Right renal cortex interstitium (tissue), 3 donors: ENCODE data around the gene SYCP2. TPM values are rescaled to one million over a fixed set of nuclear protein-coding genes. Genes with fewer than 3 reads are reported as not detected.
"Not testable (repeated sequence)": the region's sequence is repeated elsewhere in the genome, so short reads cannot be mapped to it uniquely, and the experiment has no call there.

Experiments
- DNase-seq, 3 donors: peaks; one replicate each; pipeline ENCODE4 v3.0.0-alpha.2; 2013; ENCODE audit warnings: low read depth in 3 of 3, low spot score in 2 of 3
- polyA plus RNA-seq, 3 donors: library from polyadenylated mRNA; unstranded; fragments of 120-200 nt; gene quantifications; one replicate each; pipeline ENCODE4 v1.2.1, GENCODE V29; 2013; ENCODE audit not compliant: insufficient read length in 3 of 3

Gene SYCP2
- polyA plus RNA-seq = 1 to 10 TPM; 4.9 to 6.9 (median 6.6) TPM

GRCh38 chr20:59933296-59933848 lies at the start of gene SYCP2:
Gene SYCP2, minus strand, starts transcription at chr20:59933637. Its CDS starts 11,224 bp downstream, at chr20:59922413.
- DNase-seq = no peak

DNA sequence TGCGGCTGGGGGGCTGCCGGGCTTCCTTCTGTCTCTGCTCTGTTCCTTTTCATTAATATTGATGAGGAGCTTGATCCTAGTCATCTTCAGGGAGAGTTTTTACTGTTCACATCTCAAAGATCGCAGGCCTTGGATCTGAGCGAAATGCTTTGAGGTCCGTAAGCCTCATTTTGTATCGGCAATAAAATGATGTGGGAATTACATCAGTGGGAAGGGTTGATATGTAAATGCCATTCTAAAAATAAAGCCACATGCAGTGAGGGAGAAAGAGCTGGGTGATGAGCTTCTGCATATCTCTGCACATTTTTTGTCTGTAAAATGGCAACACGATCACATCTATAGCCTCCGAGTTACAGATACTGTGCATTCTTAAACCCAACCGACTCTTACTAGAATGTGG lies 49.6 kb upstream of the SYCP2 start:
- no peak for DNase-seq

DNA sequence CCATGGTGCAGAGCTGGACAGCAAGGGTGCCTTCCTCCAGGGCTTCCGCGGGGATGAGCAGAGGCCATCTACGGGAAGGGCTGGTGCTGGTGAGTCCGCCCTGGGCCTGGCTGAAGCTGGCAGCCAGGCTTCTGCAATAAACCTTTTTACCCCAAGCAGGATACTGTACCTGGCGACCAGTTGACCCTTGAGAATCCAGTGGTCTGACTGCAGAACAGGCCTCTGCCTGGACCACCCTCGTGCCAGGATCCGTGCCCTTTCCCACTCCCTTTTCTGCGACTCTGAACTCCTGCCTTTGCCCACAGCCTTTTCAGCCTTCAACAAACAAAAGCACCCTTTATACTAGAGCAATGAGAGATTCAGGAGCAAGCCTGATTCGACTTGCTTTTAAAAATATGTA lies 43.6 kb upstream of the SYCP2 start:
- no peak for DNase-seq

GRCh38 chr20:59976156-59976782 lies 42.8 kb upstream of the SYCP2 start:
- peak in 2 of 3 donors; percentile 32 to 51 for DNase-seq

GRCh38 chr20:59972037-59972801 lies 38.8 kb upstream of the SYCP2 start:
- no peak for DNase-seq

DNA sequence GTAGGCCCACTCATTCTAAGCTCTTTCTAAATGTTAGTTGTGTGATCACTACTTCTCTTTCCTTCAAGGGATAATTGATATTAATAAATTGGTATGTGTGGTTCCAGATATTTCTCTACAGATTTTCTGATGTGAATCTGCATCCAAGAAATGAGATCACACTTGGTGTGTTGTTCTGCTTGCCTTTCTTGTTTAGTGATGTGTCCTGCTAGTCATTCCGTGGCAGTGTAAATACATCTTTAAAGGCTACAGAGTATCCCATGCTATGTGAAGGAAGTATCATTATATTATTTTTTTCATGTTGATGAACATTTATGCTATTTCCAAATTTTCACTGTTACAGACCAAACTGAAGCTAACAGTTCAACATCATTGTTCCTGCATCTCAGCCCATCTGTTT lies 38.0 kb upstream of the SYCP2 start:
- DNase-seq = no peak

DNA sequence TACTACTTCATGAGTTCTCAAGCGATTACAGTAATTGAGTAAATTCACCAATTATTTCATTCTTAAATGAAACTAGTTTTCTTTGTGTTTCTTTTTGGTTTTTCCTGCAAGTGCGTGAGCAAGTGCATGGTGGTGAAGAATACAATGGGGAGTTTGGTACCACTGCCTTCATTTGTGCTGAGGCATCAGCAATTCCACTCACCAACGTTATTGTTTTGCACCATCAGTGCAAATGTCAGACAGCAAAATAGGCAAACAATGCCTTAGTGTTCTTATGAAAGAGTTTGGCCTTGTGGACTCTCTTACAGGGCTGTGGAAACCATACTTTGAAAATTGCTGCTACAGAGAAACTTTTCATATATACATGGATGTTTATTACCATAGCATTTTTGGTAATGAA lies 33.0 kb upstream of the SYCP2 start:
- DNase-seq = no peak

DNA sequence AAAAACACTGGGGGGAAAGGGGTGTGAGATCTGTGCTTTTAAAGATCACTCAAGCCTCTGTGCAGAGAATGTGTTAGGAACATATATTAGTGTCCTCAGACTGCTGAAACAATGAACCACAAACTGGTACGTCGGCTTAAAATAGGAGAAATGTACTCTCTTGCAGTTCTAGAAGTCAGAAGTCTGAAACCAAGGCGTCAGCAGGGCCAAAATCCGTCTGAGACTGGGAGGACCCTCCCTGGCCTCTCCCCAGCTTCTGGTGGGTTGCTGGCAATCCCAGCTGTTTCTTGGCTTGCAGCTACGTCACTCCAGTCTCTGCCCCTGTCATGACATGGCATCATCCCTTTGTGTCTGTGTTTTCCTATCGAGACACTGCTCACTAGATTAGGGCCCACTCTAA lies 28.7 kb upstream of the SYCP2 start:
- DNase-seq = no peak

DNA sequence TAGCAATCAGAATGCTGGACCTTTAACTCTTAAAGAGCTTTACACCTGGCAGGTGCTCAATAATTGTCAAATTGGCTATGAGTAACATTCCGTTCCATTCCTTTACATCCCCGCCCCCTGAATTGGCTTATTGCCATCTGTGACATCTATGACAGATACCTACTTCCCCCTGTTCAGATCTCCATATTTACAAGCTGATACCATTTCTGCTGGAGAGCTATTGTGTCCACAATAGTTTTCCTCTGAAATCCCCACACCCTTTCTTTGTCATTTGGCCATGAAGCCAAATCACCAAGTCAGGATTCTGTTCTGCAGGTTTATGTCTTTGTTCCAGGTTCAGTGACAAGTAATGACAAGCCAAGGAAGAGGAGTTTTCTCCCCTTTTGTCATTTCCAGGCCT lies 28.0 kb upstream of the SYCP2 start:
- no peak for DNase-seq

GRCh38 chr20:59958626-59959025 lies 25.2 kb upstream of the SYCP2 start:
- no peak for DNase-seq

DNA sequence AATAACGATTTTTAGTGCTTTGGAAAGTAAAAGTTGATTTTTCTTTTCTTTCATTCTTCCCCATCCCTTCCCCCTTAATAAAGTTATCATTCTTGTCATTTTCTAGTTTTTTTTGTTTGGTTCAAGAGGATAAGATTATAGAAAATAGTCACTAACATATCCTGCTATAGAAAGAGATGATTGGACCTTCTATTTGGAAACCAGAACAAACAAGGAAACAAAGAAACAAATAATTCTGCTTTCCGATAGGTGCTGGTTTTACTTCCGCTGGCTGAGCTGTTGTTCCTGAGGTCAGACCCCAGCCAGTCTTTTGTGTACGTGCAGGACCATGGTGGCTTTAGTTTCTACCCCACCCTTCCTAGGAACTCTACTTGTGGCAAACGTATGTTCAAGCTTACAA lies 24.7 kb upstream of the SYCP2 start, which contains the start of gene CDH26:
Gene CDH26, plus strand, starts transcription at position 301 of the 400 bp plus-strand sequence. CDS start 304 bp downstream, outside the sequence.
- no peak for DNase-seq

- not testable (repeated sequence) for DNase-seq
These were observed 24.1 kb upstream of the SYCP2 start for GRCh38 chr20:59957568-59957967.

DNA sequence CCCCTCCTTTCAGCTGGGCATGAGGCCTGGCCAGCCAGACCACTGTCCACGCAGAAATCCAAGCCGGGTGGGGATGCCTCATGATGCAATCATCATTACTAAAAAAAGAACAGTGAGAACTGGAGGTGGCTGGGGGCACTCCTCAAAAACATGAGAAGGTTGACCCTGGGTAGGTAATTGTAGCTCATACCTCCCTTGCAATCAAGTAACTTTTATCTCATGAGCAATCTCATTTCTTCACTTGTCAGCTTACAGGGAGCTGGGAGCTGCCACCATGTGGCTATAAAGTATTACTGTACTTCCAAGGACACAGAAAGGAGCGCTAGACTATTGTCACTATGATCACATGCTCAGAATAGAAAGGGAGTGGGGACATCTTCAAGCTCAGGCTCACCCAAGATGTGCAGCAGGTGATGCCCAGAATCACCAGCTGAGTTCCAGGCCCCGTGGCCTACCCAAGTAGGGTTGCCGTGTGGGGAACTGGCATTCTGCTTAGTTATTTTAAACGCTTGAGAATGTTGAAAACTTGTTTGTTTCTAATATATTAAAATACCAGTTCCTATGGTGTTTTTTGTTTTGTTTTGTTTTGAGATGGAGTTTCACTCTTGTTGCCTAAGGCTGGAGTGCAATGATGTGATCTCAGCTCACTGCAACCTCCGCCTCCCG lies 21.8 kb upstream of the SYCP2 start:
- DNase-seq = no peak

DNA sequence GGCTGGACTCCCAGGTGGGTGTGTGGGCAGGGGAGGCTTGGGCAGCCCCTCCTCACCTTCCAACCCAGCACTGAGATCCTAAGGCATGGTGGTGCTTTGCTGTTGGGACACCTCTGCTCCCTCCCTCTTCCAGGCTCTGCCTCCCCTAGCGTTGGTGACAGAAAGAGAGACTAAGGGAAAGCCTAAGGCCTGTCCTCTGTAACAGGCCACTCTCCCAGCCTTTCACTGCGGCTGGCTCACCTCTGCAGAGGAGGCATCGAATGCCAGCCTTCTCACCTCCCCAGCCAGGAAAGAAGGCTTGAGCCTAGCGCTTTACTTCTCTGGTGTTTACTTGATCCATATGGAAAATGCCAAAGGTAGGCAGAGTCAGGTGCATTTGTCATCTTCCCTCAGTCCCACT lies 21.3 kb upstream of the SYCP2 start:
- no peak for DNase-seq

- DNase-seq = no peak
These were observed 16.5 kb upstream of the SYCP2 start for GRCh38 chr20:59949911-59950310.

DNA sequence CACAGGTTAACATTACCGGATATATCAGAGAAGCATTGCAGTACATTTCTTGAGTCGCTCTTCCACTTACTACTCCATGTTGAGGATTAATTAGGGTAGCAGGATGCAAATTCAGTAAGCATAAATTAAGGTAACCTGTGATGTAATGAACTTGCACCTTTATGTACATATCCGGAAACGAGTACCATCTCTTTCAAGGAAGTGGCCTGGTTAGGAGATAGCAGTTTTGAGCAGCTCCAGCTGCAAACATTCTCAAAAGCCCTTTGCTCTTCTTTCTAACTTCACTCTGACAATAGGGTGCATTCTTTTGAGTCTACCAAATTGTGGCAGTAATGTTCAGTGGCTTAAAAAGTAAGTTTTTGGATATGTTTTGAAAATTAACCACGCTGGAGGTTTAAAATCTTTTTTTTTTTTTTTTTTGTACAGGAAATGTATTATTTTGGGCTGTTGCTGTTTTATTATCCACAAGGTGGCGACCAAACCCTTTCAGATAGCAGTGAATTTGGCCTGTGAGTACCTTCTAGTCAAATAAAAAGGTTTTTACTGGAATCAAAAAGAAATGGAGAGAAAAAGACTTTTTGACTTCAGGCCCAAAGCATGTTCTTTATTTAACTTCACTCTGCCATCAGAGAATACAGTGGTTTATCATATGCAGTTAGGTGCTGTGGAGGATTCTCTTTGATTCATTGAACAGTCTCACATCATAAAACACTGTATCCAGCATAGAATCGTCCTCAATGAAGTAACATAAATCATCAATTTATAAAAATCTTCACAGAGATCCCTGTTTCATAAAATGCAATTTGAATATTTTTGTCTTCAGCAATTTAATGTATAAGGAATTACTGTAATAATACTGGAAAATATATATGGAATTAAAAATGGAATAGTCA lies 15.6 kb upstream of the SYCP2 start:
- DNase-seq = peak in 1 of 3 donors; percentile 50

DNA sequence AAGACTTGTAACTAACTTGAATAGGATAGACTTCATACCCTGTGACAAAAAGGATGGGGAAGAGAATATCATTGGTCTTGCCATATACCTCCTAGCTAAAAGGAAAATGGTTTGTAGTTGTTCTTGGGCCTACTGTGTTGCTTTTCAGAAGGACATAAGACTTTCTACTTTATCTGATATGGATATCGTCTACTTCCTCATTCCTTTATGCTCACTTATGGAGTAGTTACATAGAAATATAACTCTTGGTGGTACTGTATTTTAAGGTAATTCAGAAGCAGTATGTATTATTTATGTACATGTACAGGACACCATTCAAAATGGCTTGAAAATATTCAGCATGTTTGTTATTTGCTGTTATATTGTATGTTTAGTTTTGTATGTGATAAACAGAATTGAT lies 14.8 kb upstream of the SYCP2 start:
- no peak for DNase-seq

GRCh38 chr20:59947376-59947775 lies 13.9 kb upstream of the SYCP2 start:
- DNase-seq = no peak

DNA sequence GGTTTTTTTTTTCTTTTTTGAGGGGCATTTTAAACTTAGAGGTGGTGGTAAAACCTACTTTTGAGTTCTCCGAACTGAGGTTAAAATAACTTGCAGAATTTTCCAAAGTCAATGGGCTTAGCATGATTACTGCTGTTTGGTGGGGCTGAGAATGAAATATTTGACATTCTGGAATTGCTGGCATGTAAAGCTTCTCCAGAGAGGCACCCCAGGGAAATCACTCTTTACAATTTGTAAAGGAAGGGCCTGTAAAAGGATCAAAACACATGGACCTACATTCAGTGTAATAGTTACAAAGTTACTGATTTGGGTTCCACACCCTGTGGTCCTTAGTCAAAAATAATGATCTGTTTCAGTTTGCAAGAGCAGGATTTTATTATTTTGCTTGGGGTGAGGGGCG lies 12.3 kb upstream of the SYCP2 start:
- no peak for DNase-seq

- DNase-seq = no peak
These were observed 11.7 kb upstream of the SYCP2 start for GRCh38 chr20:59945175-59945574.
